Activated CD4-positive, alpha-beta T cell treated with anti-CD3 and anti-CD28 coated beads, Interleukin-2, amount 50 U/mL, for 16 hours (primary cell): ENCODE measurements around the gene OBSCN.

Source experiments
- DNase-seq: peaks from one replicate; pipeline ENCODE4 v3.0.0-alpha.2; 2020

Gene OBSCN

GRCh38 chr1:228289996-228290881, 82.4 kb downstream of the OBSCN start:
- DNase-seq, result no peak

- no peak for DNase-seq
Measured at GRCh38 chr1:228291906-228292608, 84.2 kb downstream of the OBSCN start.

GRCh38 chr1:228292609-228292911, 84.7 kb downstream of the OBSCN start:
- DNase-seq, result no peak

GRCh38 chr1:228293393-228293792, 85.5 kb downstream of the OBSCN start:
- no peak for DNase-seq

GRCh38 chr1:228293816-228294500, 86.1 kb downstream of the OBSCN start:
- DNase-seq, result no peak

GRCh38 chr1:228294717-228295116, 86.9 kb downstream of the OBSCN start:
- DNase-seq, result no peak

- no peak for DNase-seq
Measured at GRCh38 chr1:228295201-228295600, 87.4 kb downstream of the OBSCN start.

- DNase-seq, result no peak
Measured at GRCh38 chr1:228295981-228296380, 88.1 kb downstream of the OBSCN start.

- no peak for DNase-seq
Measured at GRCh38 chr1:228297242-228297641, 89.4 kb downstream of the OBSCN start.

GRCh38 chr1:228297822-228298221, 90.0 kb downstream of the OBSCN start:
- no peak for DNase-seq

GRCh38 chr1:228298471-228298870, 90.6 kb downstream of the OBSCN start:
- no peak for DNase-seq

- DNase-seq, result no peak
Measured at GRCh38 chr1:228299211-228299610, 91.4 kb downstream of the OBSCN start.

GRCh38 chr1:228299901-228300300, 92.1 kb downstream of the OBSCN start:
- DNase-seq, result no peak

- no peak for DNase-seq
Measured at GRCh38 chr1:228302086-228302485, 94.2 kb downstream of the OBSCN start.

GRCh38 chr1:228303596-228303995, 95.8 kb downstream of the OBSCN start:
- no peak for DNase-seq

- DNase-seq, result no peak
Measured at GRCh38 chr1:228304225-228304624, 96.4 kb downstream of the OBSCN start.

GRCh38 chr1:228304766-228305395, 97.0 kb downstream of the OBSCN start:
- no peak for DNase-seq

- DNase-seq, result no peak
Measured at GRCh38 chr1:228305721-228306152, 97.9 kb downstream of the OBSCN start.

- DNase-seq, result no peak
Measured at GRCh38 chr1:228306275-228307217, 98.7 kb downstream of the OBSCN start.

- DNase-seq, result no peak
Measured at GRCh38 chr1:228307218-228308023, 99.6 kb downstream of the OBSCN start.

GRCh38 chr1:228308085-228308601, 100.3 kb downstream of the OBSCN start:
- no peak for DNase-seq
